ENCODE data around the gene OR9Q1.
"Not testable (repeated sequence)": the region's sequence is repeated elsewhere in the genome, so short reads cannot be mapped to it uniquely, and the experiment has no call there.

OR9Q1 gene

DNA sequence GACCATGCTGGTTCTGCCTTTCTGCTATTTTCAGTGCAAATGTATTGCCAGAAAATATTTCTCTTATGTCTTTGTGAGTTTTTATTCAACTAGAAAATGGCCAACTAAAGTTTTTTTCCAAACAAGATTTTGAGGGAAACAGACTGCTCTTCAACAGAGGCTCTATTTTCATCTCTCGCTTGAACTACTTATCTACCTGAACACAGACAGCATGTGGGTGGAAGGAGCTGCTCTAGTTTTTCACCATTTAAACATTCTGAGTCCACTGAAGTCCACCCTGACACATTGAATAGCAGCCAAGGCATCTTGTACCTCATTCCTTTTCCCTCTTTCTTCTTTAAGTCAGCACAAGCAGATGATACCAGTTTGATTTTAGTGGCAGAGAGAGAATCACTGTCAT lies 111.5 kb downstream of the OR9Q1 start:
- no peak for DNase-seq

GRCh38 chr11:58142761-58143160 lies 119.1 kb downstream of the OR9Q1 start:
- DNase-seq, result no peak

DNA sequence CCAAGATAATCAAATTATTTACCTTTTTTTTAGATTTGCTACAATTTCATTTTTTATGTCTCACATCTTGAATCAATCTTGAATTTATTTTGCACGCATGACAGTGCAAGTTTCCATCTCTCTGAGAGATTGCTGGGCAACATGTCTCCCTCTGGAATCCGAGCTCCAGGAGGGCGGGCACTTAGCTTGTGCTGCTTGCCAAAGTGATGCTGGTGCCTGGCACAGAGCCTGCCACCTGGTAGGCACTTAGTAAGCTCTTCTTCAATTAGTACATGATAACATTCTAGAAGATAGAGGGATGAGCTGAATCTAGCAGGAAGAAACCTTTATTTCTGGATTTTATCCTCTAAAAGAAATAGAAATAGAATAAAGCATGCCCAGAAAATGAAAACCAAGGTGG lies 129.1 kb downstream of the OR9Q1 start:
- DNase-seq, result no peak

- no peak for DNase-seq
Measured at GRCh38 chr11:58164389-58164788, 140.7 kb downstream of the OR9Q1 start.

- DNase-seq, result no peak
Measured at GRCh38 chr11:58164990-58165389, 141.3 kb downstream of the OR9Q1 start.

GRCh38 chr11:58165504-58166106 lies 141.9 kb downstream of the OR9Q1 start:
- no peak for DNase-seq

- DNase-seq, result no peak
Measured at GRCh38 chr11:58177409-58178054, 153.9 kb downstream of the OR9Q1 start.

DNA sequence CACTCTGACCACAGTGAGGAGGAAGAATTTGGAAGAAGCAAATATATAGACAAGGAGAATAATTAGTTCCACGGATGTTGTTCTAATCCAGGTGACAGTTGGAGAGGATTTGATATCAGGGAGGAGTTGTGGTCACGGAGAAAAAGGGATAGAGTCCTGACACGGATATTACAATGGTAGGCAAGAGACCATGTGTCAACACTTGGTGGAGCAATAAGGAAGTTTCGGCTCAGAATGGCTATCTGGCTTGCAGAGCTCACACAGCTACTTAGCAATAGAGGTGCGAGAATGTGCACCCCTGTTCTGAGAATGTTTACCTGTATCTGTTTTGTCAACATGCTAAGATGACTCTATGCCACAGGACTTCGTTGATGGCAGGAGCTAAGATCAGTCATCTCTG lies 154.8 kb downstream of the OR9Q1 start:
- no peak for DNase-seq

DNA sequence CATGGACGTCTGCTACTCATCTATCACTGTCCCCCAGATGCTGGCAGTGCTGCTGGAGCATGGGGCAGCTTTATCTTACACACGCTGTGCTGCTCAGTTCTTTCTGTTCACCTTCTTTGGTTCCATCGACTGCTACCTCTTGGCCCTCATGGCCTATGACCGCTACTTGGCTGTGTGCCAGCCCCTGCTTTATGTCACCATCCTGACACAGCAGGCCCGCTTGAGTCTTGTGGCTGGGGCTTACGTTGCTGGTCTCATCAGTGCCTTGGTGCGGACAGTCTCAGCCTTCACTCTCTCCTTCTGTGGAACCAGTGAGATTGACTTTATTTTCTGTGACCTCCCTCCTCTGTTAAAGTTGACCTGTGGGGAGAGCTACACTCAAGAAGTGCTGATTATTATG lies 156.0 kb downstream of the OR9Q1 start:
- DNase-seq, result no peak

DNA sequence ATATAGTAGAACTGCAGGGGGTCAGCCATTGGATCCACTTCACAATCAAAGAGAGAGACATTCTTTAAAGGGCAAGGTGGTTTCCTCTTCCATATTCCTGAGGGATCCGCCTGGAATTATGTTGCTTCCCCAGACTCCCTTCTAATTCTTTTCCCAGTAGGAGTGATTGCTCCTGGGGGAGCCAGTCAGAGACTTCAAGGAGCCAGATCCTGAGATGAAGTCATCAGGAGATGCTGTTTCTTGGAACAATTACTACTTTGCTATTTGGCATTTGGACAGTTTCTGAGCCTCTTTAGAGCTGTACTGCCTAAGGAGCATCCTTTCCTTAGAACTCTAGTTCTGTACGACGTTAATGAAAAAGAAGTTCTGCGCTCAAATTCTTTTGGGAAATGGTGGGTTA lies 163.3 kb downstream of the OR9Q1 start:
- no peak for DNase-seq

DNA sequence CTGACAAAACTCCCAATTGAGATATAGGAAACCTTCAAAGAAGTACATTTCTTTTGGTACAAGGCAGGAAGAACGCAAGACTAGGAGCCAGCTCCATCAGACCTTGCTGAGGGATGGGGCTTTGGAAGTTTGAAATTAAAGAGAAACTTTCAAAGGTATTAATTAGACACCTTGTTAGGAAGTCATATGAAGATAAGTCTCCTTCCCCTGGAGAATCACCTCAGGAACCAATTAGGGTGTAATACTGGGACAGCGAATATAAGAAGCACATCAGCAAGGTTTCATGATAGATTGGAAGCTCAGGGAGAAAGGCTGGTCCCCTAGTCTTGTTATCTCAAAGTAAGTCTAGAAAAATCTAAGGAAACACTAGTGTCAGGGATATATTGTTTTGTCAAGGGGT lies 165.1 kb downstream of the OR9Q1 start, which contains the start of gene OR9Q2:
OR9Q2 (plus strand) TSS at position 301 of the 400 bp plus-strand sequence. CDS start 1,421 bp downstream, outside the sequence.
- DNase-seq, result no peak

DNA sequence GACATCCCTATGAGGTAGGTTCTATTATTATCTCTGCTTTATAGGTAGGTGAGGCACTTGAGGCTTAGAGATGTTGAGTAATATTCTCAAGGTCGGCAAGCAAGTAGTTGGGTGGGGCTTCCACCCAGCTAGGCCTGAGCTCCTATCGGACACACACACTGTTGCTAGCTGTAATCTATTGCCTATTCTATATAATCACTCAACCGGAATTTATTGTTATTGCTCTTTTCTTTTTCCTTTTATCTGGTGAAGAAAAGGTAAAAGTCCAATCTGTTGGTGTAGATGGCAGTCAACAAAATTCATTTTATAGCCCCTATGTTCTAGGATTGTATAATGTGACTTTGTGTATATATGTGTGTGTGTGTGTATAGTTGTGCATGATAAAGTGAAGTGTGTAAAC lies 168.5 kb downstream of the OR9Q1 start:
- DNase-seq, result no peak

GRCh38 chr11:58193391-58193790 lies 169.7 kb downstream of the OR9Q1 start:
- no peak for DNase-seq

GRCh38 chr11:58195939-58196338 lies 172.3 kb downstream of the OR9Q1 start:
- DNase-seq, result no peak

- no peak for DNase-seq
Measured at GRCh38 chr11:58199271-58199670, 175.6 kb downstream of the OR9Q1 start.

GRCh38 chr11:58204042-58204441 lies 180.4 kb downstream of the OR9Q1 start, which contains the start of gene OR1S2:
Gene OR1S2, minus strand, starts transcription at chr11:58204142. Its CDS starts 0 bp downstream, at chr11:58204142.
- no peak for DNase-seq

GRCh38 chr11:58212420-58212819 lies 188.7 kb downstream of the OR9Q1 start, which contains the start of gene OR1S1:
Gene OR1S1, plus strand, starts transcription at chr11:58212720.
- not testable (repeated sequence) for DNase-seq

GRCh38 chr11:58216476-58216875 lies 192.8 kb downstream of the OR9Q1 start:
- DNase-seq, result no peak

- DNase-seq, result no peak
Measured at GRCh38 chr11:58222721-58223120, 199.0 kb downstream of the OR9Q1 start.

DNA sequence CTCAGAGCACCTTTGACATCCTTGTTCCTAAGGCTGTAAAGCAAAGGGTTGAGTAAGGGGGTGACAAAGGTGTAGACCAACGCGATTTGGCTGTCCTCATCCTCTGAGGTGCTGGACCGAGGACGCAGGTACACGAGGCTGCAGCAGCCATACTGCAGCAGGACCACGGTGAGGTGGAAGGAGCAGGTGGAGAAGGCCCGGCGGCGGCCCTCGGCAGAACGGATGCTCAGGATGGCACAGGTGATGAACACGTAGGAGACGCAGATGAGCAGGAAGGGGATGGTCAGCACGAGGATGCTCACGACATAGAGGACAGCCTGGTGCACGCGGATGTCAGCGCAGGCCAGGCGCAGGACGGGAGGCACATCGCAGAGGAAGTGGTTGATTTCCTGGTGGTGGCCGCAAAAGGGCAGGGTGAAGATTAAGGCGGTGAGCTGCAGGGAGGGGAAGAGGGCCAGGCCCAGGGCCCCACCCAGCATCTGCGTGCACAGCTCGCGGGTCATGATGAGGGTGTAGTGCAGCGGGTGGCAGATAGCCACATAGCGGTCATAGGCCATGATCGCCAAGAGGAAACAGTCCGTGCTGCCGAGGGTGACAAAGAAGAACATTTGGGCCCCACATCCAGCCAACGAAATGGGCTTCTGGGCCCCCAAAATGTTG lies 204.4 kb downstream of the OR9Q1 start:
- DNase-seq, result no peak
